ENCODE data around the gene PCNX2. TPM values are rescaled to one million over a fixed set of nuclear protein-coding genes. Genes with fewer than 3 reads are reported as not detected.

PCNX2 gene
- total and polyA plus RNA-seq, 2 experiments from 2014 or later: 42.9 to 88.3 TPM

DNA sequence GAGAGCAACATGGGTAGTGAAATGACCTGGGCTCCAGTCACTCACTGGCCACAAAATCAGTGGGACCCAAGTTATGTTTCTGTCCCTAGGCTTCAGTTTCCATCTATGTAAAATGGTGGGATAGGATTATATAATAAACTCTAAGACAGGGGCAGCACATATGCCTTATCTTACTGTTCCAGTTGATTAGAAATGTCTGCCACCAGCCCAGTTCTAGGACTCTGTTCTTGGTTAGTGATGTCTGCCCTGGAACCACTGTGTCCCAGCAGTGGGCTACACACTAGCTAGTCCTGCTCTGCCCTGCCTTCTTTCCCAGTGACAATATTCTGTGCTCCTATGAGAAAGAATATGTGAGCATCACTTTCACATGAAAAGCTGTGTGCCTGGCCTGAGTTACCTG is 138.3 kb downstream of the PCNX2 start (continued):
- no peak for TF ChIP-seq NANOG (IDR thresholded peaks at IDR 0.05; ENCODE audit: borderline replicate concordance)

DNA sequence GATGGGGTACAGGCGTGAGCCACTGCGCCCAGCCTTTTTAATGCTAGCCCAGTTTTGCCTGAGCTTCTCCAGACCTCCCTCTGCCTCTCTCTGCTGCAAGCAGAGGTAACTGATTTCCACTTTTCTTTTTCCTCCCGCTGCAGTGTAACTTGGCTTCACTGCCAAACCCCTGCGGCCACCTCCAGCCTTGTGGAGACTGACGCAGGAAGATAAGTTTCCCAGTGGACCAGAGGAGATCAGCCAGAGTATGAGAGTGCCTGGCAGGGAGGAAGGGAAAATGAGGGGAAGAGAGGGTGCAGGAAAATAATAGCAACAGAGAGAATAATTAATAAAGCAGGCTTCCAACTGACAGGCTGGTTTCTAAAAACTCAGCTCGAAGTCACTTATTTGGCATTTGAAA is 143.7 kb downstream of the PCNX2 start:
- Histone ChIP-seq H3K79me2 (replicated peaks; ENCODE audit: insufficient read depth) (no peaks in the 10 kb centered on the region), H3K4me1 (ENCODE audit: insufficient read depth) (no peaks in the 10 kb centered on the region), H2AFZ (no peak overlapping the region), H3K9me2 (ENCODE audit: insufficient read depth) (no peaks in the 10 kb centered on the region), H3K27me3 (ENCODE audit: insufficient read depth) (no peaks in the 10 kb centered on the region), H3K27ac (ENCODE audit: low read depth) (no peak overlapping the region), H3K36me3 (ENCODE audit: insufficient read depth) (peaks cover 21% of the 10 kb centered on the region), H4K20me1 (replicated peaks; ENCODE audit: insufficient read depth) (peaks cover 6% of the 10 kb centered on the region), H3K4me3 (no peak overlapping the region), H3F3A (replicated peaks; ENCODE audit: low read depth) (peaks cover 3% of the 10 kb centered on the region; the same call in 1 of the 2 replicates), H3K4me2 (no peak overlapping the region)
- H3K4me1 Mint-ChIP-seq: no peaks in the 10 kb centered on the region; the same call in 2 of the 3 replicates
- no peaks in the 10 kb centered on the region for H3K9me3 Mint-ChIP-seq
- no peak overlapping the region for H3K4me3 Mint-ChIP-seq
- H3K36me3 Mint-ChIP-seq (ENCODE audit: low read depth): peaks cover 42% of the 10 kb centered on the region
- DNase-seq (ENCODE audit: low spot score): no peak
- TF ChIP-seq JUNB (IDR thresholded peaks at IDR 0.05; ENCODE audit: unreplicated experiment): no peak
- no peak for TF ChIP-seq ZNF114 (CRISPR knock-in tag; IDR thresholded peaks at IDR 0.05)
- no peak for ATAC-seq
- H3K27ac Mint-ChIP-seq: peak overlapping the region; percentile 64; the same call in 1 of the 2 replicates
- peaks cover 3% of the 10 kb centered on the region for H3K27me3 Mint-ChIP-seq (ENCODE audit: insufficient read depth, low read depth, poor library complexity)

DNA sequence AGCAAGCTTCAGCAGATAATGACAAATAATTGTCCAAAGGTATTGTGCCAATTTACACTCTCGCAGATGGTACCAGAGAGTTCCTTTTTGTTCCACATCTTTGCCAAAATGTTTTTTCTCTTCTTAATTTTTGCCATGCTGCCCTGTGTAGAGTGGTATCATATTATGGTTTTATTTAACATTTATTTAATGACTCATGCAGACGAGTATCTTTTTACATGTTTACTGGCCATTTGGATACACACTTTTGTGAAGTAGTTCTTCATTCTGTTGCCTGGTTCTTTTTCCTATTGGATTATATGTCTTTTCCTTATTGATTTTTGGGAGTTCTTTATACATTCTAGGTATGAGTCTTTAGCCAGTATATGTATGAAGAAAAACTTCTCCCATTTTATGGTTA is 151.1 kb downstream of the PCNX2 start:
- no peak overlapping the region for H3K27ac ChIP-seq (ENCODE audit: low read depth)
- no peaks in the 10 kb centered on the region for H3K4me1 ChIP-seq (ENCODE audit: insufficient read depth)
- H3K36me3 Mint-ChIP-seq (ENCODE audit: low read depth): peaks cover 19% of the 10 kb centered on the region
- no peak for DNase-seq (ENCODE audit: low spot score)
- no peak overlapping the region for H3K4me2 ChIP-seq
- H3K4me3 ChIP-seq: no peak overlapping the region
- H3K27ac Mint-ChIP-seq: no peak overlapping the region
- H3F3A ChIP-seq (replicated peaks; ENCODE audit: low read depth): no peaks in the 10 kb centered on the region
- no peaks in the 10 kb centered on the region for H3K9me3 Mint-ChIP-seq
- no peak overlapping the region for H3K4me3 Mint-ChIP-seq
- no peaks in the 10 kb centered on the region for H3K27me3 ChIP-seq (ENCODE audit: insufficient read depth)
- ATAC-seq: no peak
- H2AFZ ChIP-seq: no peak overlapping the region
- H4K20me1 ChIP-seq (replicated peaks; ENCODE audit: insufficient read depth): no peaks in the 10 kb centered on the region; the same call in 1 of the 2 replicates
- H3K79me2 ChIP-seq (replicated peaks; ENCODE audit: insufficient read depth): no peaks in the 10 kb centered on the region
- 0 out of 2 replicates have a peak, but pooled peaks cover 9% of the 10 kb centered on the region for H3K36me3 ChIP-seq (ENCODE audit: insufficient read depth)
- H3K27me3 Mint-ChIP-seq (ENCODE audit: insufficient read depth, low read depth, poor library complexity): peaks cover 7% of the 10 kb centered on the region
- peaks cover 7% of the 10 kb centered on the region for H3K4me1 Mint-ChIP-seq
- H3K9me2 ChIP-seq (ENCODE audit: insufficient read depth): no peaks in the 10 kb centered on the region
- TF ChIP-seq, protein P1, sequence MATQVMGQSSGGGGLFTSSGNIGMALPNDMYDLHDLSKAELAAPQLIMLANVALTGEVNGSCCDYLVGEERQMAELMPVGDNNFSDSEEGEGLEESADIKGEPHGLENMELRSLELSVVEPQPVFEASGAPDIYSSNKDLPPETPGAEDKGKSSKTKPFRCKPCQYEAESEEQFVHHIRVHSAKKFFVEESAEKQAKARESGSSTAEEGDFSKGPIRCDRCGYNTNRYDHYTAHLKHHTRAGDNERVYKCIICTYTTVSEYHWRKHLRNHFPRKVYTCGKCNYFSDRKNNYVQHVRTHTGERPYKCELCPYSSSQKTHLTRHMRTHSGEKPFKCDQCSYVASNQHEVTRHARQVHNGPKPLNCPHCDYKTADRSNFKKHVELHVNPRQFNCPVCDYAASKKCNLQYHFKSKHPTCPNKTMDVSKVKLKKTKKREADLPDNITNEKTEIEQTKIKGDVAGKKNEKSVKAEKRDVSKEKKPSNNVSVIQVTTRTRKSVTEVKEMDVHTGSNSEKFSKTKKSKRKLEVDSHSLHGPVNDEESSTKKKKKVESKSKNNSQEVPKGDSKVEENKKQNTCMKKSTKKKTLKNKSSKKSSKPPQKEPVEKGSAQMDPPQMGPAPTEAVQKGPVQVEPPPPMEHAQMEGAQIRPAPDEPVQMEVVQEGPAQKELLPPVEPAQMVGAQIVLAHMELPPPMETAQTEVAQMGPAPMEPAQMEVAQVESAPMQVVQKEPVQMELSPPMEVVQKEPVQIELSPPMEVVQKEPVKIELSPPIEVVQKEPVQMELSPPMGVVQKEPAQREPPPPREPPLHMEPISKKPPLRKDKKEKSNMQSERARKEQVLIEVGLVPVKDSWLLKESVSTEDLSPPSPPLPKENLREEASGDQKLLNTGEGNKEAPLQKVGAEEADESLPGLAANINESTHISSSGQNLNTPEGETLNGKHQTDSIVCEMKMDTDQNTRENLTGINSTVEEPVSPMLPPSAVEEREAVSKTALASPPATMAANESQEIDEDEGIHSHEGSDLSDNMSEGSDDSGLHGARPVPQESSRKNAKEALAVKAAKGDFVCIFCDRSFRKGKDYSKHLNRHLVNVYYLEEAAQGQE (IDR thresholded peaks at IDR 0.05; ENCODE audit: unreplicated experiment): no peak
- no peak for TF ChIP-seq EZH2 (IDR thresholded peaks at IDR 0.05; ENCODE audit: low read depth, unreplicated experiment)
- TF ChIP-seq CREB1 (CRISPR knock-in tag; IDR thresholded peaks at IDR 0.05; ENCODE audit: low read depth): no peak
- TF ChIP-seq, protein P2, sequence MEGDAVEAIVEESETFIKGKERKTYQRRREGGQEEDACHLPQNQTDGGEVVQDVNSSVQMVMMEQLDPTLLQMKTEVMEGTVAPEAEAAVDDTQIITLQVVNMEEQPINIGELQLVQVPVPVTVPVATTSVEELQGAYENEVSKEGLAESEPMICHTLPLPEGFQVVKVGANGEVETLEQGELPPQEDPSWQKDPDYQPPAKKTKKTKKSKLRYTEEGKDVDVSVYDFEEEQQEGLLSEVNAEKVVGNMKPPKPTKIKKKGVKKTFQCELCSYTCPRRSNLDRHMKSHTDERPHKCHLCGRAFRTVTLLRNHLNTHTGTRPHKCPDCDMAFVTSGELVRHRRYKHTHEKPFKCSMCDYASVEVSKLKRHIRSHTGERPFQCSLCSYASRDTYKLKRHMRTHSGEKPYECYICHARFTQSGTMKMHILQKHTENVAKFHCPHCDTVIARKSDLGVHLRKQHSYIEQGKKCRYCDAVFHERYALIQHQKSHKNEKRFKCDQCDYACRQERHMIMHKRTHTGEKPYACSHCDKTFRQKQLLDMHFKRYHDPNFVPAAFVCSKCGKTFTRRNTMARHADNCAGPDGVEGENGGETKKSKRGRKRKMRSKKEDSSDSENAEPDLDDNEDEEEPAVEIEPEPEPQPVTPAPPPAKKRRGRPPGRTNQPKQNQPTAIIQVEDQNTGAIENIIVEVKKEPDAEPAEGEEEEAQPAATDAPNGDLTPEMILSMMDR (conservative IDR thresholded peaks at IDR 0.05; ENCODE audit: low read depth in 2 of 2): no peak
- no peak for TF ChIP-seq ZNF114 (CRISPR knock-in tag; IDR thresholded peaks at IDR 0.05)
- TF ChIP-seq, protein P3, sequence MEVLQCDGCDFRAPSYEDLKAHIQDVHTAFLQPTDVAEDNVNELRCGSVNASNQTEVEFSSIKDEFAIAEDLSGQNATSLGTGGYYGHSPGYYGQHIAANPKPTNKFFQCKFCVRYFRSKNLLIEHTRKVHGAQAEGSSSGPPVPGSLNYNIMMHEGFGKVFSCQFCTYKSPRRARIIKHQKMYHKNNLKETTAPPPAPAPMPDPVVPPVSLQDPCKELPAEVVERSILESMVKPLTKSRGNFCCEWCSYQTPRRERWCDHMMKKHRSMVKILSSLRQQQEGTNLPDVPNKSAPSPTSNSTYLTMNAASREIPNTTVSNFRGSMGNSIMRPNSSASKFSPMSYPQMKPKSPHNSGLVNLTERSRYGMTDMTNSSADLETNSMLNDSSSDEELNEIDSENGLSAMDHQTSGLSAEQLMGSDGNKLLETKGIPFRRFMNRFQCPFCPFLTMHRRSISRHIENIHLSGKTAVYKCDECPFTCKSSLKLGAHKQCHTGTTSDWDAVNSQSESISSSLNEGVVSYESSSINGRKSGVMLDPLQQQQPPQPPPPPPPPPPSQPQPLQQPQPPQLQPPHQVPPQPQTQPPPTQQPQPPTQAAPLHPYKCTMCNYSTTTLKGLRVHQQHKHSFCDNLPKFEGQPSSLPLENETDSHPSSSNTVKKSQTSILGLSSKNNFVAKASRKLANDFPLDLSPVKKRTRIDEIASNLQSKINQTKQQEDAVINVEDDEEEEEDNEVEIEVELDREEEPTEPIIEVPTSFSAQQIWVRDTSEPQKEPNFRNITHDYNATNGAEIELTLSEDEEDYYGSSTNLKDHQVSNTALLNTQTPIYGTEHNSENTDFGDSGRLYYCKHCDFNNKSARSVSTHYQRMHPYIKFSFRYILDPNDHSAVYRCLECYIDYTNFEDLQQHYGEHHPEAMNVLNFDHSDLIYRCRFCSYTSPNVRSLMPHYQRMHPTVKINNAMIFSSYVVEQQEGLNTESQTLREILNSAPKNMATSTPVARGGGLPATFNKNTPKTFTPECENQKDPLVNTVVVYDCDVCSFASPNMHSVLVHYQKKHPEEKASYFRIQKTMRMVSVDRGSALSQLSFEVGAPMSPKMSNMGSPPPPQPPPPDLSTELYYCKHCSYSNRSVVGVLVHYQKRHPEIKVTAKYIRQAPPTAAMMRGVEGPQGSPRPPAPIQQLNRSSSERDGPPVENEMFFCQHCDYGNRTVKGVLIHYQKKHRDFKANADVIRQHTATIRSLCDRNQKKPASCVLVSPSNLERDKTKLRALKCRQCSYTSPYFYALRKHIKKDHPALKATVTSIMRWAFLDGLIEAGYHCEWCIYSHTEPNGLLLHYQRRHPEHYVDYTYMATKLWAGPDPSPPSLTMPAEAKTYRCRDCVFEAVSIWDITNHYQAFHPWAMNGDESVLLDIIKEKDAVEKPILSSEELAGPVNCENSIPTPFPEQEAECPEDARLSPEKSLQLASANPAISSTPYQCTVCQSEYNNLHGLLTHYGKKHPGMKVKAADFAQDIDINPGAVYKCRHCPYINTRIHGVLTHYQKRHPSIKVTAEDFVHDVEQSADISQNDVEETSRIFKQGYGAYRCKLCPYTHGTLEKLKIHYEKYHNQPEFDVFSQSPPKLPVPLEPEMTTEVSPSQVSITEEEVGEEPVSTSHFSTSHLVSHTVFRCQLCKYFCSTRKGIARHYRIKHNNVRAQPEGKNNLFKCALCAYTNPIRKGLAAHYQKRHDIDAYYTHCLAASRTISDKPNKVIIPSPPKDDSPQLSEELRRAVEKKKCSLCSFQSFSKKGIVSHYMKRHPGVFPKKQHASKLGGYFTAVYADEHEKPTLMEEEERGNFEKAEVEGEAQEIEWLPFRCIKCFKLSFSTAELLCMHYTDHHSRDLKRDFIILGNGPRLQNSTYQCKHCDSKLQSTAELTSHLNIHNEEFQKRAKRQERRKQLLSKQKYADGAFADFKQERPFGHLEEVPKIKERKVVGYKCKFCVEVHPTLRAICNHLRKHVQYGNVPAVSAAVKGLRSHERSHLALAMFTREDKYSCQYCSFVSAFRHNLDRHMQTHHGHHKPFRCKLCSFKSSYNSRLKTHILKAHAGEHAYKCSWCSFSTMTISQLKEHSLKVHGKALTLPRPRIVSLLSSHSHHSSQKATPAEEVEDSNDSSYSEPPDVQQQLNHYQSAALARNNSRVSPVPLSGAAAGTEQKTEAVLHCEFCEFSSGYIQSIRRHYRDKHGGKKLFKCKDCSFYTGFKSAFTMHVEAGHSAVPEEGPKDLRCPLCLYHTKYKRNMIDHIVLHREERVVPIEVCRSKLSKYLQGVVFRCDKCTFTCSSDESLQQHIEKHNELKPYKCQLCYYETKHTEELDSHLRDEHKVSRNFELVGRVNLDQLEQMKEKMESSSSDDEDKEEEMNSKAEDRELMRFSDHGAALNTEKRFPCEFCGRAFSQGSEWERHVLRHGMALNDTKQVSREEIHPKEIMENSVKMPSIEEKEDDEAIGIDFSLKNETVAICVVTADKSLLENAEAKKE (CRISPR knock-in tag; IDR thresholded peaks at IDR 0.05): no peak
- TF ChIP-seq ZNF331 (CRISPR knock-in tag; IDR thresholded peaks at IDR 0.05; ENCODE audit: low read depth): no peak
